Esophagus squamous epithelium (tissue), 4 donors: Measurements from ENCODE around the gene BAHCC1.

ENCODE experiments used
- CTCF ChIP-seq, 6 experiments: fragments of 450-650 bp in 4 of 6; fragments of 200-600 bp in 2 of 6; sonication (generic) in 2 of 6; IDR thresholded peaks; one replicate each; pipeline ENCODE4 v1.5.1; 2016 to 2019; ENCODE audit warnings: antibody characterized with exemption in 6 of 6, mild to moderate bottlenecking in 4 of 6, moderate library complexity in 4 of 6
- POLR2A ChIP-seq, 4 donors: fragments of 450-650 bp; IDR thresholded peaks; one replicate each; pipeline ENCODE4 v1.6.1; 2017; ENCODE audit warnings: antibody characterized with exemption in 4 of 4, mild to moderate bottlenecking in 4 of 4, moderate library complexity in 3 of 4

DNA sequence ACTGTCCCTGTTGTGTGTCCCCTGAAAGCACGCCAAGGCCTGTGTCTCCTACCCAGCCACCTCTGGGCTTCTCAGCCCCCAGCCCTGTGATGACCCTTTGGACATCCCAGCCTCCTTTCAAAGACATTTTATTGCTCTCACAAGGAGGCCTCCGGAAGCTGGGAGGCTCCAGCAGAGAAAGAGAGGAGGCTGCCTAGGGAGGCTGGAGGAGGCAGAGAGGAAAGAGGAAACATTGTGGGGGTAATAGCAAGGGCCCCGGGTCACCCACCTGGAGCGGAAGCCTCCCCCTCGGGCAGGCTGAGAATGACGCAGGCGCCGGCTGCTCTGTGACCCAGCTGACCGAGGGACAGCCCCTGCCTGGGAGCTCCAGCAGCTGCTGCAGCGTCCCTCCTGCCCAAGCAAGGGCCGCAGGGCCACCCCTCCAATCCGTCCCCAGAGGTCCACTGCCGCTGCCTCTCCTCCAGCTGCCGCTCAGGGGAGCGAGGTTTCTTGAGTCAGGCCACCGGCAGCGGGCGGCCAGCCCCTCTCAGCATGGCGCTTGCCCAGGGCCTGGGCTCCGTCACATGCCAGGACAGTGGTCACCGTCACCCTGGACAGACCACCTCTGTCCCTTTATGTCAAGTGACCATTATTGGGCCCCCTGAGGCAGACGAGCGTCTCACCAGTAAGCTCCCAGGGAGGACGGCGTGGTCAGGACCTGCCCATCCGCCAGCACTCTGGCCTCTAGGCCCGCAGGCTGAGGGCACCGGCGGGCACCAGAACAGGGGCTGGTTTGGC, 88.0 kb downstream of the BAHCC1 start:
- no peak for TF ChIP-seq CTCF (IDR thresholded peaks at IDR 0.05)
- no peak for TF ChIP-seq POLR2A (IDR thresholded peaks at IDR 0.05)
